Measurements from ENCODE around the gene POLR3A. TPM values are rescaled to one million over a fixed set of nuclear protein-coding genes. Genes with fewer than 3 reads are reported as not detected.

The POLR3A gene
- total and polyA plus RNA-seq, 2 donors (not counting 1 experiment from before 2014, with no cell fraction given): 11.6 to 16.8 TPM

GRCh38 chr10:77984986-77985385 lies 44.3 kb downstream of the POLR3A start:
- H3K4me2 ChIP-seq (ENCODE audit: extremely low read depth, insufficient read depth, low read length): no peak overlapping the region
- DNase-seq (ENCODE audit: low read depth in 2 of 2): no peak
- H4K20me1 ChIP-seq (ENCODE audit: control insufficient read depth, extremely low read depth, insufficient read depth, low read length): no peaks in the 10 kb centered on the region
- H3K27ac ChIP-seq (ENCODE audit: insufficient read depth, low read length): no peak overlapping the region
- H3K4me1 ChIP-seq (ENCODE audit: control insufficient read depth, extremely low read depth, insufficient read depth, low read length): no peaks in the 10 kb centered on the region
- TF ChIP-seq EZH2 (IDR thresholded peaks at IDR 0.05; ENCODE audit: low read length, missing control alignments): no peak
- TF ChIP-seq CTCF (conservative IDR thresholded peaks at IDR 0.05 in 1 of 2, IDR thresholded peaks at IDR 0.05 in 1 of 2; ENCODE audit: low read depth in 1 of 2, low read length in 2 of 2): no peak
- no peaks in the 10 kb centered on the region for H3K79me2 ChIP-seq (ENCODE audit: control insufficient read depth, insufficient read depth, low read length)
- H3K9ac ChIP-seq (ENCODE audit: insufficient read depth, low read length): no peak overlapping the region
- no peaks in the 10 kb centered on the region for H3K27me3 ChIP-seq (ENCODE audit: control insufficient read depth, insufficient read depth, low read length)
- H3K36me3 ChIP-seq (ENCODE audit: control insufficient read depth, insufficient read depth, low read length): peaks cover 26% of the 10 kb centered on the region
- no peak overlapping the region for H2AFZ ChIP-seq (ENCODE audit: low read length)
- H3K9me3 ChIP-seq (ENCODE audit: control insufficient read depth, insufficient read depth, low read depth, low read length): no peaks in the 10 kb centered on the region
- H3K4me3 ChIP-seq (replicated peaks in 1 of 4; ENCODE audit: control extremely low read depth in 1 of 4, insufficient read depth in 1 of 4, low read depth in 3 of 4, low read length in 4 of 4): no peak overlapping the region

GRCh38 chr10:77983384-77984341 lies 45.7 kb downstream of the POLR3A start:
- H3K9ac ChIP-seq (ENCODE audit: insufficient read depth, low read length): no peak overlapping the region
- H3K27me3 ChIP-seq (ENCODE audit: control insufficient read depth, insufficient read depth, low read length): no peaks in the 10 kb centered on the region
- no peak overlapping the region for H3K27ac ChIP-seq (ENCODE audit: insufficient read depth, low read length)
- no peak overlapping the region for H3K4me3 ChIP-seq (replicated peaks in 1 of 4; ENCODE audit: control extremely low read depth in 1 of 4, insufficient read depth in 1 of 4, low read depth in 3 of 4, low read length in 4 of 4)
- peaks cover 28% of the 10 kb centered on the region for H3K36me3 ChIP-seq (ENCODE audit: control insufficient read depth, insufficient read depth, low read length)
- no peak overlapping the region for H2AFZ ChIP-seq (ENCODE audit: low read length)
- H3K4me2 ChIP-seq (ENCODE audit: extremely low read depth, insufficient read depth, low read length): no peak overlapping the region
- H3K4me1 ChIP-seq (ENCODE audit: control insufficient read depth, extremely low read depth, insufficient read depth, low read length): no peaks in the 10 kb centered on the region
- TF ChIP-seq CTCF (conservative IDR thresholded peaks at IDR 0.05 in 1 of 2, IDR thresholded peaks at IDR 0.05 in 1 of 2; ENCODE audit: low read depth in 1 of 2, low read length in 2 of 2) (no peak), EZH2 (IDR thresholded peaks at IDR 0.05; ENCODE audit: low read length, missing control alignments) (no peak)
- no peaks in the 10 kb centered on the region for H4K20me1 ChIP-seq (ENCODE audit: control insufficient read depth, extremely low read depth, insufficient read depth, low read length)
- no peaks in the 10 kb centered on the region for H3K79me2 ChIP-seq (ENCODE audit: control insufficient read depth, insufficient read depth, low read length)
- peak; percentile 17 to 77 for DNase-seq (ENCODE audit: low read depth in 2 of 2)
- H3K9me3 ChIP-seq (ENCODE audit: control insufficient read depth, insufficient read depth, low read depth, low read length): no peaks in the 10 kb centered on the region

- Histone ChIP-seq H3K27me3 (ENCODE audit: control insufficient read depth, insufficient read depth, low read length) (no peaks in the 10 kb centered on the region), H3K79me2 (ENCODE audit: control insufficient read depth, insufficient read depth, low read length) (no peaks in the 10 kb centered on the region), H2AFZ (ENCODE audit: low read length) (no peak overlapping the region), H3K27ac (ENCODE audit: insufficient read depth, low read length) (no peak overlapping the region), H3K4me2 (ENCODE audit: extremely low read depth, insufficient read depth, low read length) (no peak overlapping the region), H3K9ac (ENCODE audit: insufficient read depth, low read length) (no peak overlapping the region), H3K4me1 (ENCODE audit: control insufficient read depth, extremely low read depth, insufficient read depth, low read length) (no peaks in the 10 kb centered on the region), H3K9me3 (ENCODE audit: control insufficient read depth, insufficient read depth, low read depth, low read length) (no peaks in the 10 kb centered on the region), H3K4me3 (replicated peaks in 1 of 4; ENCODE audit: control extremely low read depth in 1 of 4, insufficient read depth in 1 of 4, low read depth in 3 of 4, low read length in 4 of 4) (no peak overlapping the region), H4K20me1 (ENCODE audit: control insufficient read depth, extremely low read depth, insufficient read depth, low read length) (no peaks in the 10 kb centered on the region), H3K36me3 (ENCODE audit: control insufficient read depth, insufficient read depth, low read length) (peaks cover 24% of the 10 kb centered on the region)
- no peak for TF ChIP-seq EZH2 (IDR thresholded peaks at IDR 0.05; ENCODE audit: low read length, missing control alignments)
- no peak for TF ChIP-seq CTCF (conservative IDR thresholded peaks at IDR 0.05 in 1 of 2, IDR thresholded peaks at IDR 0.05 in 1 of 2; ENCODE audit: low read depth in 1 of 2, low read length in 2 of 2)
- DNase-seq (ENCODE audit: low read depth in 2 of 2): no peak
These were observed 48.0 kb downstream of the POLR3A start for GRCh38 chr10:77981281-77981680.

Measured in fibroblast of lung (primary cell).